HPDE6-E6E7 (cell line): ENCODE measurements around the gene RINL.
"Not testable (repeated sequence)": the region's sequence is repeated elsewhere in the genome, so short reads cannot be mapped to it uniquely, and the experiment has no call there.

ENCODE experiments used
- DNase-seq: peaks from one replicate; pipeline ENCODE4 v3.0.0; 2011; ENCODE audit warnings: missing footprints; ENCODE audit errors: extremely low spot score

RINL gene

DNA sequence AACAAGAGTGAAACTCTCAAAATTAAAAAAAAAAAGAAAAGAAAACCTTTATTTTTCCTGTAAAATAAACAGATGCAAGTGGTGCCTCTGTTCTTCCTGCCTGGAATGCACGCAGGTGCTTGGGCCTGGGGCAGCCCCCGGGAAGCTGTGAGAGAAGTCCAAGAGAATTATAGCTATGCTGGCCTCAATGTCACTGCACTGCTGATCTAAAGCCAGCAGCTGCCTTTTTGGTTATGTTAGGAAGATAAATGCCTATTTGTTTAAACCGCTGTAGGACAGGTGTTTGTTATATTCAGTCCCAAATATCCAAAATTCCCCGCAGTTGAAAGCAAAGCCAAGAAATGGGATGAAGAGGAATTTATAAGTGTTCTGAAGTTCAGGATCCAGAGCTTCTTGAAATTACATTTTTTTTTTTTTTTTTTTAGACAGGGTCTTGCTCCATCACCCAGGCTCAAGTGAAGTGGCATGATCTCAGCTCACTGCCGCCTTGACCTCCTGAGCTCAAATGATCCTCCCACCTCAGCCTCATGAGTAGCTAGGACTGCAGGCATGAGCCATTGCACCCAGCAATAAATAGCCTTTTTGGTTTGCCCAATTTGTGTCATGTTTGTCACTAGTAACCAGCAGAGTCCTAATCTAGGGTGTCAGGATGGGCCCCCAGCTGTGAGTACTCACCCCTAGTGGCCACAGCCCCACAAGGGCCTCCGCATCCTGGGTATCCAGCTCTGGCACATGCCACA, 2.2 kb downstream of the RINL start:
- DNase-seq, result no peak

DNA sequence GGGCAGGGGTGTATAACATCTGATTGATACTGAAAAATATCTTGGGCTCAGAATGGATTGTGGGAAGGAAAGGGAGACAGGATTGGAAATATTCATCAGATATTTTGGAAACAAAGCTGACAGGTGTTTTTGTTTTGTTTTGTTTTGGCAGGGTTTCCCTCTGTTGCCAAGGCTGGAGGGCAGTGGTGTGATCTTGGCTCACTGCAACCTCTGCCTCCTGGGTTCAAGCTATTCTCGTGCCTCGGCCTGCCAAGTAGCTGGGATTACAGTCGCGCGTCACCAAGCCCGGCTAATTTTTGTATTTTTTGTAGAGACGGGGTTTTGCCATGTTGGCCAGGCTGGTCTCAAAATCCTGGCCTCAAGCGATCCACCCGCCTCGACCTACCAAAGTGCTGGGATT, 4.7 kb downstream of the RINL start:
- not testable (repeated sequence) for DNase-seq

DNA sequence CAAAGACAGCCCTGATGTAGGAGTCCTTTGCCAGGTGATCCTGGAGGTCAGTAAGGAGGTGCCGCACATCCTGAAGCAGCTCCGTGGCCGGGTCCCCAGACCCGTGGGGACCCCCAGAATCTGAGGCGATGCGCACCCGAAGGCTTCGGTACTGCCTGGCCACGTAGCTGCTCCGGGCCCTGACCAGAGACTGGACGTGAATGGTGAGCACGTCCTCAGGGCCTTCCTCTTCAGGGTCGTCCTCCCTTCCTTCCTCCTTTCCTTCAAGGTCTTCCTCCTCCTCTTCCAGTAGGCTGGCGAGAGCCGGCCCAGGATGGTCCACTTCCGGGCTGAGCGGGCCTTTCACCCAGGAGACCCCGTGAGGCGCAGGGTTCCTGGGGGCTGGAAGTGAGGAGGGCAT, 7.5 kb downstream of the RINL start:
- DNase-seq, result no peak

- no peak for DNase-seq
Measured at GRCh38 chr19:38869836-38870607, 8.1 kb downstream of the RINL start.

GRCh38 chr19:38869160-38869835, 8.8 kb downstream of the RINL start:
- DNase-seq, result no peak

- DNase-seq, result no peak
Measured at GRCh38 chr19:38868551-38868950, 9.5 kb downstream of the RINL start.

GRCh38 chr19:38867171-38867780, 10.8 kb downstream of the RINL start:
- DNase-seq, result no peak

DNA sequence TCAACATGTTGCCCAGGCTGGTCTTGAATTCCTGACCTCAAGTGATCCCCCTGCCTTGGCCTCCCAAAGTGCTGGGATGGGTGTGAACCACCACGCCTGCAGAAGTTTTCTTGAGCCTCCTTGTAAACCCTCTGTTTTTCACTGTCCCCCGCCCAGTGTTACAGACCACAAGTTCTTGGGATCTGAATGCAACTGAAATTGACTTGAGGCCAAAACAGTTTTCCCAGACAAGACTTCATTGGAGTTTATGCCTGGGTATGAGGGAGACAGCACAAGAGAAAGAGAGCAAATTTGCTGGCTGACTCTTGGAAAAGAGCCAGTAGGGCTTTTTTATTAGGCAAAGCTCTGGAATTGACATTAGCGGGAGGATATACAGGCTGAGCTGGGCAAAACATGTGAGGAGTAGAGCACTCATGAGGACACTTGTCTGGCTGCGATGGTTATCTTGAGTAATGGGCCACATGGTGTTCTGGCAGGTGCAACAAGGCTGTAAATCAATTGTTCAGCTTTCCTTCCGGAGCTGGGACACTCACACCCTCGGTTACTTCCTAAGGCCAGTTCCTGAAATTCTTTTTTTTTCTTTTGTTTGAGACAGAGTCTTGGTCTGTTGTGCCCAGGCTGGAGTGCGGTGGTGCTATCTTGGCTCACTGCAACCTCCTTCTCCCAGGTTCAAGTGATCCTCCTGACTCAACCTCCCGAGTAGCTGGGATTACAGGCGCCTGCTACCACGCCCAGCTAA, 15.6 kb downstream of the RINL start:
- DNase-seq, result no peak

GRCh38 chr19:38861368-38861767, 16.7 kb downstream of the RINL start:
- DNase-seq, result no peak

DNA sequence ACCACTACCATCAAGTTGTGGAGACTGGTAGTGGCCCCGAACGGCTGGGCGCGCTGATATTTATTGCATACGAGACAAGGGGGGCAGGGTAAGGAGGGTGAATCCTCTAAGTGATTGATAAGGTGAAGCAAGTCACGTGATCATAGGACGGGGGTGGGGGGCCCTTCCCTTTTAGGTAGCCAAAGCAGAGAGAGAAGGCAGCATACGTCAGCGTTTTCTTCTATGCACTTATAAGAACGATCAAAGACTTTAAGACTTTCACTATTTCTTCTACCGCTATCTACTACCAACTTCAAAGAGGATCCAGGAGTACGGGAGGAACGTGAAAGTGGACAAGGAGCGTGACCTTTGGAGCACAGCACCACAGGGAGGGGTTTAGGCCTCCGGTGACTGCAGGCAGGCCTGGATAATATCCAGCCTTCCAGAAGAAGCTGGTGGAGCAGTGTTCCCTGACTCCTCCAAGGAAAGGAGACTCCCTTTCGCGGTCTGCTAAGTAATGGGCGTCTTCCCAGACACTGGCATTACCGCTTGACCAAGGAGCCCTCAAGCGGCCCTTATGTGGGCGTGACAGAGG, 18.4 kb downstream of the RINL start:
- not testable (repeated sequence) for DNase-seq

- DNase-seq, result no peak
Measured at GRCh38 chr19:38856813-38857212, 21.3 kb downstream of the RINL start.

- DNase-seq, result not testable (repeated sequence)
Measured at GRCh38 chr19:38855751-38856150, 22.3 kb downstream of the RINL start.

GRCh38 chr19:38854961-38855360, 23.1 kb downstream of the RINL start:
- not testable (repeated sequence) for DNase-seq

DNA sequence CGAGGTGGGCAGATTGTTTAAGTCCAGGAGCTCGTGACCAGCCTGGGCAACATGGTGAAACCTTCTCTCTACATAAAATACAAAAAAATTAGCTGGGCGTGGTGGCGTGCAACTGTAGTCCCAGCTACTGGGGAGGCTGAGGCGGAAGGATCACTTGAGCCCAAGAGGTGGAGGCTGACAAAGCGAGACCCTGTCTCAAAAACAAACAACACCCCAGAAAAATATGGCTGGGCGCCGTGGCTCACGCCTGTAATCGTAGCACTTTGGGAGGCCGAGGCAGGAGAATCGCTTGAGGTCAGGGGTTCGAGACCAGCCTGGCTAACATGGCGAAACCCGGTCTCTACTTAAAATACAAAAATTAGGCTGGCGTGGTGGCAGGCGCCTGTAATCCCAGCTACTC, 24.9 kb downstream of the RINL start:
- DNase-seq, result no peak

DNA sequence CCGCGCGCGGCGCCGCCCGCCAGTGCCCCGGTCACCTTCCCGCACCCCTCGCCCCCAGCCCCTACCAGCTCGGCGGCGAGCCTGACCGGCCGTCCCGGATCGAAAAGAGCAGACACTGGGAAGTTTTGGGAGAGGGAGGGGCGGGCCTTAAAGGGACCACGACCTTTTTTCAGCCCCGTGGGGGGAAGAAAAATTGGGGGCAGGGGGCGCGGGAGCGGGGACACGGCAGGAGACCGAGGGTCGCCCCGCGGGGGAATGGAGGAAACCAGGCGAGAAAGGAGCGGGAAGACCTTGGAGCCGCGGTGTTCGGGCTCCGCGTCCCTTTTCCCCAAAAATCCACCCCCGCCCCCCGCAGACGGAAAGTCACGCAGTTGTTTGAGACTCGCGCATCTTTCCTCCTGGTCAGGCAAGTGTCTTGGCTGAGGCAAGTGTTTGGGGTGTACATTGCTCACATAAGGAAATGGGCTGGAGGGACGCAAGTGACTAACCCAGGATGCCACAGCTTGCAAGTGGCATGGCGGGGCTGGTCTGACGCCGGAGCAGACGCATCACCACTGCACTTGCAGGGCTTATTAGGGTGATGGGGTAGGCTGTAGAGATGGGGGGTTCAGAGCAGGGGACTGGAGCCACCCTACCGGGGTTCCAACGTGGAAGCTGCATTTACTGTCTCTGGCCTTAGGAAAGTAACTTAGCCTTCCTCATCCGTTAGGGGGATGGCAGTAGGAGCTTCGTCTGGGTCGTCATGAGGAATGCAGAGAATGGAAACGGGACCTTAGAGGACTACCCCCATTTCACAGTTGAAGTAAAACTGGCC, 25.6 kb downstream of the RINL start:
- DNase-seq, result peak; percentile 71

DNA sequence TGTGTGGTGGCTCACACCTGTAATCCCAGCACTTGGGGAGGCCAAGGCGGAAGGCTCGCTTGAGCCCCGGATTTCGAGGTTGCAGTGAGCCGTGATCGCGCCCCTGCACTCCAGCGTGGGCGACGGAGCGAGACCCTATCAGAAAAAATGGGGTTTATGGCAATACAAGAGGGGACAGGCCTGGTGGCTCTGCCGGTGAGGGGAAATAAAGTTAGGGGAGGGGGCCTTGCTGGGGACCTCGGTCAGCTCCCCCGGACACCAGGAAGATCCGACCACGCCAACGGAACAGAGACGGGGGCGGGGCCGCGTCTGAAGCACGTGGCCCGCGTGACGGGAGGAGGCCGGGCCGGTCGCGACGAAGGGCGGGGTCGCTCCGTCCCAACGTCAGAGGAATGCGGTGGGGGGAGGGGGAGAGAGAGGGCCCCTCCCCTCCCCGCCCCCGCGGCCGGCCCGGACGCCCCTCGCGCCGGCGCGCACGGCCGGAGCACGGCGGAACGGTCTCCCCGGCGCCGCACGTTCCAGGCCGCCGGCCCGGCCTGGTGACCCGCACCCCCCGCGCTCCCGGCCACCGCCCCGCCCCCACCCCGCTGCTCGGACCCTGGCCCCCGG, 26.3 kb downstream of the RINL start:
- peak; percentile 68 for DNase-seq

DNA sequence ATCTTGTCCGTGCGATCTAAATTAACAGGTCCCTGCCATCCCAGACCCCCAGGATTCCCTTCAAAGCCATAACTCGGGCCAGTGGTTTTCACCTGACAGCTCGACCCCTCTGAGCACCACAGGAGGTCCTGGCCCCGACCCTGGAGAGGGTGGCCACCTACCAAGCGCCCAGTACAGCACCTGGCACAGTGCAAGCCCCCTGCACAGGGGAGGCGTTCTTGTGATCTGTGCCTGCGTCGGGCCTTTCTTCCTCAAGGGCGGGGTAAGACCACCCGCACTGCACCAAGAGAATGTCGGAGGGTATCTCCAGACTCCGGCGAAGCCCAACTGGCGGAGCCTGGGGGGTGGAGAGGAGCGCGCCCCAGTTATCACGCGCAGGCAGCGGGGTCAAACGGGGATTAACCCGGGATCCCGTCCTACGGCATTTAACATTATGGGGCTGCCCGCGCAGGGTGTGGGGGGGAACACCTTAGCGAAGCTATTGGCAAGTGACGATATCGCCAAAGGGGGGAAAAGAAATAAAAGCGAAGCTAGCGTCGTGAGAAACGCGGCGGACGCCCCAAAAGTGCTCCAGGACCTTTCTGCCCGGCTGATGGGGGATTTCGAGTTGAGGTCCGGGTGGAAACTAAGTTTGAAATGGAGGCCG, 27.0 kb downstream of the RINL start:
- DNase-seq, result no peak

- DNase-seq, result peak; percentile 99
Measured at GRCh38 chr19:38850436-38850975, 27.6 kb downstream of the RINL start.

- DNase-seq, result peak; percentile 83
Measured at GRCh38 chr19:38849860-38850435, 28.1 kb downstream of the RINL start, which contains the start of gene HNRNPL. Gene HNRNPL, minus strand, starts transcription at chr19:38849986. Its CDS starts 20 bp downstream, at chr19:38849966.
